ENCODE data around the gene MSI2. TPM values are rescaled to one million over a fixed set of nuclear protein-coding genes. Genes with fewer than 3 reads are reported as not detected.

The MSI2 gene
- polyA plus RNA-seq, 1 of the 3 experiments (the other 2 are of a cell fraction) = 24.1 TPM

GRCh38 chr17:57416369-57416768 is 160.0 kb downstream of the MSI2 start:
- Histone ChIP-seq H3K4me2 (no peak overlapping the region), H2AFZ (ENCODE audit: low read depth) (no peak overlapping the region), H3K9ac (no peak overlapping the region), H3K27ac (ENCODE audit: low read depth in 2 of 2, low read length in 1 of 2) (no peak overlapping the region), H4K20me1 (ENCODE audit: insufficient read depth) (no peaks in the 10 kb centered on the region), H3K9me2 (no peaks in the 10 kb centered on the region), H3K9me3 (no peaks in the 10 kb centered on the region), H3K27me3 (ENCODE audit: insufficient read depth) (no peaks in the 10 kb centered on the region), H3K79me2 (ENCODE audit: insufficient read depth) (no peaks in the 10 kb centered on the region), H3K4me3 (ENCODE audit: low read depth in 2 of 2, low read length in 1 of 2) (no peak overlapping the region), H3K36me3 (replicated peaks in 1 of 2; ENCODE audit: control insufficient read depth in 1 of 2, insufficient read depth in 2 of 2, low read length in 1 of 2) (no peaks in the 10 kb centered on the region), H3K4me1 (ENCODE audit: control insufficient read depth in 1 of 2, insufficient read depth in 2 of 2, low read depth in 1 of 2, low read length in 1 of 2) (peaks cover 0 to 36% of the 10 kb centered on the region in 2 experiments; a peak in 2 of 4 replicates), H3F3A (replicated peaks; ENCODE audit: insufficient read depth) (peaks cover 8% of the 10 kb centered on the region)
- TF ChIP-seq YY1 (IDR thresholded peaks at IDR 0.05; ENCODE audit: low read depth) = no peak
- TF ChIP-seq POLR2AphosphoS5 (IDR thresholded peaks at IDR 0.05; ENCODE audit: low read depth, low read length) = no peak
- no peak for TF ChIP-seq RXRA (IDR thresholded peaks at IDR 0.05; ENCODE audit: borderline replicate concordance, low read depth)
- TF ChIP-seq NFIC (IDR thresholded peaks at IDR 0.05; ENCODE audit: borderline replicate concordance) = no peak
- TF ChIP-seq USF1 (IDR thresholded peaks at IDR 0.05; ENCODE audit: borderline replicate concordance, low read depth) = no peak
- TF ChIP-seq JUND (IDR thresholded peaks at IDR 0.05) = no peak
- TF ChIP-seq PBX3 (IDR thresholded peaks at IDR 0.05) = no peak
- no peak for TF ChIP-seq REST (IDR thresholded peaks at IDR 0.05; ENCODE audit: low read depth, low read length)
- TF ChIP-seq FOSL2 (IDR thresholded peaks at IDR 0.05; ENCODE audit: borderline replicate concordance, low read depth) = no peak
- no peak for TF ChIP-seq CHD2 (IDR thresholded peaks at IDR 0.05; ENCODE audit: low read length, partially characterized antibody)
- no peak for TF ChIP-seq USF2 (IDR thresholded peaks at IDR 0.05; ENCODE audit: borderline replicate concordance, low read depth, low read length)
- no peak for TF ChIP-seq CTCF (IDR thresholded peaks at IDR 0.05)
- no peak for TF ChIP-seq TEAD4 (IDR thresholded peaks at IDR 0.05; ENCODE audit: borderline replicate concordance, insufficient read depth)
- TF ChIP-seq FOXM1 (IDR thresholded peaks at IDR 0.05; ENCODE audit: low read depth) = no peak
- no peak for TF ChIP-seq MAX (IDR thresholded peaks at IDR 0.05; ENCODE audit: low read depth)
- no peak for TF ChIP-seq TCF12 (IDR thresholded peaks at IDR 0.05)
- TF ChIP-seq ZBTB33 (IDR thresholded peaks at IDR 0.05; ENCODE audit: borderline replicate concordance, low read depth) = no peak
- TF ChIP-seq RCOR1 (IDR thresholded peaks at IDR 0.05; ENCODE audit: low read length) = no peak
- no peak for TF ChIP-seq EP300 (IDR thresholded peaks at IDR 0.05; ENCODE audit: borderline replicate concordance in 1 of 2, low read depth in 1 of 2, low read length in 1 of 2)
- TF ChIP-seq SMC3 (IDR thresholded peaks at IDR 0.05; ENCODE audit: low read depth, low read length) = no peak
- DNase-seq = no peak
- ChIA-PET CTCF (interaction anchor here (0.7 kb wide), 1 partner anchor 9 kb away, joined by 3 read pairs; no protein-coding TSS in a partner anchor), POLR2A (no interaction called here)
- 94% methylated on average over 7 of the region's 7 CpGs for WGBS (ENCODE audit: low lambda C conversion rate)
